HG03575 (cell line): ENCODE data around the gene BTBD9.

Experiments used
- ATAC-seq: cut with Tn5 transposase; IDR thresholded peaks from one replicate; pipeline ENCODE4 v1.9.1; 2021; ENCODE audit not compliant: unreplicated experiment, insufficient number of reproducible peaks, low FRiP score; ENCODE audit errors: extremely low read depth

The BTBD9 gene

GRCh38 chr6:38387971-38388370 is 251.8 kb downstream of the BTBD9 start:
- no peak for ATAC-seq

- no peak for ATAC-seq
These were observed 252.3 kb downstream of the BTBD9 start for GRCh38 chr6:38387461-38387860.

- no peak for ATAC-seq
These were observed 260.9 kb downstream of the BTBD9 start for GRCh38 chr6:38378801-38379200.

GRCh38 chr6:38375937-38376336 is 263.8 kb downstream of the BTBD9 start:
- ATAC-seq = no peak

- no peak for ATAC-seq
These were observed 264.4 kb downstream of the BTBD9 start for GRCh38 chr6:38375341-38375740.

GRCh38 chr6:38371881-38372280 is 267.8 kb downstream of the BTBD9 start:
- no peak for ATAC-seq

- ATAC-seq = no peak
These were observed 268.8 kb downstream of the BTBD9 start for GRCh38 chr6:38370653-38371601.

GRCh38 chr6:38367231-38367630 is 272.5 kb downstream of the BTBD9 start:
- ATAC-seq = no peak

- no peak for ATAC-seq
These were observed 273.5 kb downstream of the BTBD9 start for GRCh38 chr6:38366234-38366633.

- no peak for ATAC-seq
These were observed 275.0 kb downstream of the BTBD9 start for GRCh38 chr6:38364775-38365174.

- ATAC-seq = no peak
These were observed 275.6 kb downstream of the BTBD9 start for GRCh38 chr6:38364127-38364526.

- ATAC-seq = no peak
These were observed 284.2 kb downstream of the BTBD9 start for GRCh38 chr6:38355519-38355918.

GRCh38 chr6:38354905-38355304 is 284.8 kb downstream of the BTBD9 start:
- ATAC-seq = no peak

- ATAC-seq = no peak
These were observed 285.7 kb downstream of the BTBD9 start for GRCh38 chr6:38354037-38354381.

GRCh38 chr6:38353310-38354036 is 286.3 kb downstream of the BTBD9 start:
- no peak for ATAC-seq

GRCh38 chr6:38352636-38353035 is 287.1 kb downstream of the BTBD9 start:
- no peak for ATAC-seq

GRCh38 chr6:38350942-38351341 is 288.8 kb downstream of the BTBD9 start:
- no peak for ATAC-seq

GRCh38 chr6:38350220-38350619 is 289.5 kb downstream of the BTBD9 start:
- no peak for ATAC-seq

- ATAC-seq = no peak
These were observed 289.9 kb downstream of the BTBD9 start for GRCh38 chr6:38349795-38350194.

- ATAC-seq = no peak
These were observed 290.5 kb downstream of the BTBD9 start for GRCh38 chr6:38349221-38349620.
